ENCODE measurements around the gene RETN. TPM values are rescaled to one million over a fixed set of nuclear protein-coding genes. Genes with fewer than 3 reads are reported as not detected.

RETN gene, protein sequence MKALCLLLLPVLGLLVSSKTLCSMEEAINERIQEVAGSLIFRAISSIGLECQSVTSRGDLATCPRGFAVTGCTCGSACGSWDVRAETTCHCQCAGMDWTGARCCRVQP
- polyA plus RNA-seq (2012; ENCODE audit: insufficient read length, low read depth) = not detected

DNA sequence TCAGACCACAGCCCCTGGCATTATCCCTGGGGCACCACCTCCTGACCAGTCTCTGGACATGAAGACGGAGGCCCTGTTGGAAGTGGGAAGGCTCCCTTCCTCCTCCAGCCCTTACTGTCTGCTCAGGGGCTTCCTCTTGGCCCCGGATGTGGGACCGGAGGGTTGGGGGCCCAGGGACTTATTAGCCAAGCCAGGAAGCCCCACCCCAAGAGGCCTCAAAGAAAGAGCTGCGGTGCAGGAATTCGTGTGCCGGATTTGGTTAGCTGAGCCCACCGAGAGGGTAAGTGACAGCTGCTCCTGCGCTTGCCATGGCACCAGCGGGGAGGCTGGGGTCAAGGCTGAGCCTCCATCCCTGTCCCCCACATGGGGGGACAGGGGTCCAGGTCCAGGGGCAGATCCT lies at the start of gene RETN:
RETN (plus strand) TSS at position 208 of the 400 bp plus-strand sequence. CDS start 278 bp downstream, outside the sequence.
- TF ChIP-seq TAF1 (IDR thresholded peaks at IDR 0.05; ENCODE audit: borderline replicate concordance, insufficient read depth, low read length) (no peak), SIN3A (IDR thresholded peaks at IDR 0.05; ENCODE audit: borderline replicate concordance, insufficient read depth, low read length) (no peak), FOXP2 (optimal IDR thresholded peaks at IDR 0.05; ENCODE audit: borderline replicate concordance, extremely low read depth, extremely low read length, insufficient read depth) (no peak)

DNA sequence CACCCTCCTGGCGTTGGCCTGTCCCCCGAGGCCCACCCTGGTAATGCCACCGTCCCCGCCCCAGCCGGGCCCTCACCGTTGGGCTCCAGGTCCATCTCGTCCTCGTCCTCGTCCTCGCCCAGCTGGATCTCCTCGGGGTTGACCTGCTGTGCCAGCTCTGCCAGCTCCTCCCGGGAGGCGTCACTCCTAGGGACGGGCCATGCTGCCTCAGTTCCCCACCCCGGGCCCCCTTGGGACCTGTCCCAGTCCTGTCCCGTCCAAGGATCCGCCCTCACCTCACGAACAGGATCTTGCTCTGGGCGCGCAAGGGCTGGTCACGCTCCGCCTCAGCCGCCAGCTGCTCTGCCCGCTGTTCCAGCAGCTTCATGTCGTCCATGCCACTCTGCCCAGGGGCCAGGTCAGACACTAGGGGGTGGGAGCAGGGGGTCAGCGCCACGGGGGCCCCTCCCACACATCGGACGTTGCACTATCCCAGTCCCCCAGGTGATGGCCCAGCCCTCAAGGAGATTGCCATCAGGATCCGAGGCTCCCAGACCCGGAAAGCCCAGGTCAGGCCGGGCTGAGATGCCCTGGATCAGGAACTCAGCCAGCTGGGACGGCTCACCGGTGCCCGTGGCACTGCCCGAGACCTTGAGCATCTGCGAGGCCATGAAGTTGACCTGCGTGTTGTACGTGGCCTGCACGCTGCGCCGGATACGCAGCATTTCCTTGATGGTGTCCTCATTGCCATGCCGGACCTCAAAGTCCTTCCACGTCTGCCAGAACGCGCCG lies 49.0 kb upstream of the RETN start:
- TF ChIP-seq SIN3A (IDR thresholded peaks at IDR 0.05; ENCODE audit: borderline replicate concordance, insufficient read depth, low read length) (no peak), FOXP2 (optimal IDR thresholded peaks at IDR 0.05; ENCODE audit: borderline replicate concordance, extremely low read depth, extremely low read length, insufficient read depth) (no peak), TAF1 (IDR thresholded peaks at IDR 0.05; ENCODE audit: borderline replicate concordance, insufficient read depth, low read length) (no peak), POLR2AphosphoS5 (IDR thresholded peaks at IDR 0.05; ENCODE audit: low read depth, low read length) (no peak)
- TF ChIP-seq, protein P1, sequence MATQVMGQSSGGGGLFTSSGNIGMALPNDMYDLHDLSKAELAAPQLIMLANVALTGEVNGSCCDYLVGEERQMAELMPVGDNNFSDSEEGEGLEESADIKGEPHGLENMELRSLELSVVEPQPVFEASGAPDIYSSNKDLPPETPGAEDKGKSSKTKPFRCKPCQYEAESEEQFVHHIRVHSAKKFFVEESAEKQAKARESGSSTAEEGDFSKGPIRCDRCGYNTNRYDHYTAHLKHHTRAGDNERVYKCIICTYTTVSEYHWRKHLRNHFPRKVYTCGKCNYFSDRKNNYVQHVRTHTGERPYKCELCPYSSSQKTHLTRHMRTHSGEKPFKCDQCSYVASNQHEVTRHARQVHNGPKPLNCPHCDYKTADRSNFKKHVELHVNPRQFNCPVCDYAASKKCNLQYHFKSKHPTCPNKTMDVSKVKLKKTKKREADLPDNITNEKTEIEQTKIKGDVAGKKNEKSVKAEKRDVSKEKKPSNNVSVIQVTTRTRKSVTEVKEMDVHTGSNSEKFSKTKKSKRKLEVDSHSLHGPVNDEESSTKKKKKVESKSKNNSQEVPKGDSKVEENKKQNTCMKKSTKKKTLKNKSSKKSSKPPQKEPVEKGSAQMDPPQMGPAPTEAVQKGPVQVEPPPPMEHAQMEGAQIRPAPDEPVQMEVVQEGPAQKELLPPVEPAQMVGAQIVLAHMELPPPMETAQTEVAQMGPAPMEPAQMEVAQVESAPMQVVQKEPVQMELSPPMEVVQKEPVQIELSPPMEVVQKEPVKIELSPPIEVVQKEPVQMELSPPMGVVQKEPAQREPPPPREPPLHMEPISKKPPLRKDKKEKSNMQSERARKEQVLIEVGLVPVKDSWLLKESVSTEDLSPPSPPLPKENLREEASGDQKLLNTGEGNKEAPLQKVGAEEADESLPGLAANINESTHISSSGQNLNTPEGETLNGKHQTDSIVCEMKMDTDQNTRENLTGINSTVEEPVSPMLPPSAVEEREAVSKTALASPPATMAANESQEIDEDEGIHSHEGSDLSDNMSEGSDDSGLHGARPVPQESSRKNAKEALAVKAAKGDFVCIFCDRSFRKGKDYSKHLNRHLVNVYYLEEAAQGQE (IDR thresholded peaks at IDR 0.05; ENCODE audit: insufficient read depth in 1 of 2, low read depth in 2 of 2, low read length in 2 of 2) = no peak

DNA sequence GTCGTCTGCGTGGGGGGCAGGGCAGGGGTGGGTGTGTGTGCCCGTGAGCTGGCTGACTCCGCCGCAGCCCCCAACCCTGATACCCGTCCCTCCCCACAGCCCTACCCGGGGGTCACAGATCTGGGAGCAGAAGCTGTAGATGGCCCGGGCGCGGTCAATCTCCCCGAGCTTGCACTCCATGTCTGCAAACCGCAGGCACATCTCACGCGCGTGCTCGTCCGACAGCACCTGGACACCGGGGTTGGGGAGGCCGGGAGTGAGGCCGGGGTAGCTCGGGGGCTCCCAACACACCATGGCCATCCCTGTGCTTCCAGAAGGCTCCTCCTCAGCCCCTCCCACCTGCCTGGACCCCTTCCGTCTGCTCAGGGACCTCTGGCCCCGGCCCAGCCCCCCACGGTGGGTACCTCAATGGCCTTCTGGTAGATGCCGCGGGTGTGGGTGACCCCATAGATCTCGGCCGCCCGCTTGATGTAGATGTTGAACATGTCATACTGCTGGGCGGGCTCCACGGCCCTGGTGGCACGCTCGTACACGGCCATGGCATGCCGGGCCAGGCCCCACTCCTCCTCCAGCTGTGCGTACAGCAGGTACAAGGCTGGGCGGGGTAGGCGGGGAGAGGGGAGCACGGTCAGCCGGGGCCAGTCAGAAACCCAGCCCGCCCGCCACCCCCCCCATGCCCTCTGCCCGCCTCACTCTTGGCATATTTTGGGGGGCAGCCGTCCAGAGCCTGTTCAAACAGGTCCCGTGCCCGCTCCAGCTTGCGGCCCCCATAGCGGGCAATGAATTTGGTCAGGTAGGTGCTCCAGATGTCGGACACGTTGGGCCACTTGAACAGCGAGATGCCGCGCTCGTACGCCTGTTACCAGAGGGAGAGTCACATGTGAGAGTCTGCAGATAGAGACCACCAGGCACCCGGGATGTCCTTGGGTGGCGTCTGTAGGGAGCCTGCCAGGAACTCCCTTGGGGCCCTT lies 48.1 kb upstream of the RETN start:
- TF ChIP-seq SIN3A (IDR thresholded peaks at IDR 0.05; ENCODE audit: borderline replicate concordance, insufficient read depth, low read length) = no peak
- no peak for TF ChIP-seq FOXP2 (optimal IDR thresholded peaks at IDR 0.05; ENCODE audit: borderline replicate concordance, extremely low read depth, extremely low read length, insufficient read depth)
- TF ChIP-seq, protein P1 (IDR thresholded peaks at IDR 0.05; ENCODE audit: insufficient read depth in 1 of 2, low read depth in 2 of 2, low read length in 2 of 2) = no peak
- no peak for TF ChIP-seq TAF1 (IDR thresholded peaks at IDR 0.05; ENCODE audit: borderline replicate concordance, insufficient read depth, low read length)
- TF ChIP-seq POLR2AphosphoS5 (IDR thresholded peaks at IDR 0.05; ENCODE audit: low read depth, low read length) = no peak

DNA sequence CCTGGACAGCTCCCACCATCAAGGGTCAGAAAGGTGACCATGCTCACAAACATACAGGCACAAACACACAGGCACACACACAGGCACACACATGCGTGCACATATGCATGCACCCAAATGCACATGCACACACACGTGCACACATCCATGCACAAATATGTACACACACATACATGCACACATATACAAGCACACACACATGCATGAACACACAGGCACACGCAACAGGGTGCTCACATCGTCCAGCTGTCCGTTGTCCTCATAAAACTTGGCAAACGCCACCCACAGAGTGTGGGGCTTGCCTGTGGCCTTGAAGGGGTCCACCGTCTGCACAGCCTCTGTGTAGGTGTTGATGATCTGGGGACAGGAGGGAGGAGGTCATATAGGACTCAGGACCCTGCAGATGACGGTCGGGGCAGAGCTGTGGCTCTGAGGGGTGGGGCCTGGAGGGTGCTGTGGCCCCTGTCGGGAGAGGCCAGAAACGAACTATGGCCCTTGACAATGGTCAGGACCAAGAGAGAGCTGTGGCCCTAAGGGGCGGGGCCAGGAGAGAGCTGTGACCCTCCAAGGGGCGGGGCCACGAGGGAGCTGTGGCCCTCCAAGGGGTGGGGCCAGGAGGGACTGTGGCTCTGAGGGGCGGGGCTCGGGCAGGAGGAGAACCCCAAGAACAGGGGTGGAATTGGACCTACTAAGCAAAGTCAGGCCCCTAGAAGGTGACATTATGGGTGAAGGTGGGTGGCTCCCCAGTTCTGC lies 45.7 kb upstream of the RETN start:
- TF ChIP-seq TAF1 (IDR thresholded peaks at IDR 0.05; ENCODE audit: borderline replicate concordance, insufficient read depth, low read length) (no peak), POLR2AphosphoS5 (IDR thresholded peaks at IDR 0.05; ENCODE audit: low read depth, low read length) (no peak), SIN3A (IDR thresholded peaks at IDR 0.05; ENCODE audit: borderline replicate concordance, insufficient read depth, low read length) (no peak), FOXP2 (optimal IDR thresholded peaks at IDR 0.05; ENCODE audit: borderline replicate concordance, extremely low read depth, extremely low read length, insufficient read depth) (no peak)
- TF ChIP-seq, protein P1 (IDR thresholded peaks at IDR 0.05; ENCODE audit: insufficient read depth in 1 of 2, low read depth in 2 of 2, low read length in 2 of 2) = no peak
